ENCODE data around the gene INCA1.

INCA1 gene

DNA sequence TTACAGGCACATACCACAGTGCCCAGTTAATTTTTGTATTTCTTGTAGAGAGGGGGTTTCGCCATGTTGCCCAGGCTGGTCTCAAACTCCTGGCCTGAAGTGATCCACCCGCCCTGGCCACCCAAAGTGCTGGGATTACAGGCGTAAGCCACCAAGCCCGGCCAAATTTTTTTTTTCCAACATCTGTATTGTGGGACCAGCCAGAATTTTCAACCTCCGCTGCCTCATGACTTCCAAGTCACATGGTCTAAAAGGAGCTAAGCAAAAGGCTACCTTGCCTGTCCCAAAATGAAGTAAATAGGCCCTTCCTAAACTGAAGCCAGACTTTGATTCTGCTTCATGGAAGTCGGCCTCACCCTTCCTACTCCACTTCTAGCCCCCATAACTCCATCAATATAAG lies 25.5 kb downstream of the INCA1 start:
- DNase-seq (ENCODE audit: low read depth): no peak
- TF ChIP-seq, protein P1, sequence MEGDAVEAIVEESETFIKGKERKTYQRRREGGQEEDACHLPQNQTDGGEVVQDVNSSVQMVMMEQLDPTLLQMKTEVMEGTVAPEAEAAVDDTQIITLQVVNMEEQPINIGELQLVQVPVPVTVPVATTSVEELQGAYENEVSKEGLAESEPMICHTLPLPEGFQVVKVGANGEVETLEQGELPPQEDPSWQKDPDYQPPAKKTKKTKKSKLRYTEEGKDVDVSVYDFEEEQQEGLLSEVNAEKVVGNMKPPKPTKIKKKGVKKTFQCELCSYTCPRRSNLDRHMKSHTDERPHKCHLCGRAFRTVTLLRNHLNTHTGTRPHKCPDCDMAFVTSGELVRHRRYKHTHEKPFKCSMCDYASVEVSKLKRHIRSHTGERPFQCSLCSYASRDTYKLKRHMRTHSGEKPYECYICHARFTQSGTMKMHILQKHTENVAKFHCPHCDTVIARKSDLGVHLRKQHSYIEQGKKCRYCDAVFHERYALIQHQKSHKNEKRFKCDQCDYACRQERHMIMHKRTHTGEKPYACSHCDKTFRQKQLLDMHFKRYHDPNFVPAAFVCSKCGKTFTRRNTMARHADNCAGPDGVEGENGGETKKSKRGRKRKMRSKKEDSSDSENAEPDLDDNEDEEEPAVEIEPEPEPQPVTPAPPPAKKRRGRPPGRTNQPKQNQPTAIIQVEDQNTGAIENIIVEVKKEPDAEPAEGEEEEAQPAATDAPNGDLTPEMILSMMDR (IDR thresholded peaks at IDR 0.05; ENCODE audit: low read depth, low read length, missing control alignments): no peak
- no peak overlapping the region for H3K4me3 ChIP-seq (ENCODE audit: low read depth, low read length)

DNA sequence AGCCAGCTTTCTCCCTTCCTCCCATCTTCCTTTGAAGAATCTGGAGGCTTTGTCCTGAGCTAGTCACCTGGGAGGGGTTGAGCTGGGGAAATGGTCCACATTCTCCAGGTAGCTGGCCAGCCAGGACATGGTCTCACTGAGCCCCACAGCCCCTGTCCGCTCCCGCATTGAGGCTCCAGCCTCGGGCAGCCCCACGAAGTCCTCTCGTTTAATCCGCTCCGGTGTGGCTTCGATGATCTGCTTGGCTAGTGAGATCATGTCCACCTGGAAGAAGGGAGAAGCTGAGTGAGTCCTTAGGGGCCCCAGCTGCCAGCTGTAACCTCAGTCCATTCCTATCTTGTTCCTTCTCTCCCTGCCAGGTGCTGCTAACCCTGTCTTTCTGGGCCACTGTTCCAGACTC lies 27.0 kb downstream of the INCA1 start:
- TF ChIP-seq, protein P1 (IDR thresholded peaks at IDR 0.05; ENCODE audit: low read depth, low read length, missing control alignments): no peak
- H3K4me3 ChIP-seq (ENCODE audit: low read depth, low read length): no peak overlapping the region
- no peak for DNase-seq (ENCODE audit: low read depth)

GRCh38 chr17:4969551-4970173 lies 27.7 kb downstream of the INCA1 start:
- DNase-seq (ENCODE audit: low read depth): no peak
- H3K4me3 ChIP-seq (ENCODE audit: low read depth, low read length): no peak overlapping the region
- TF ChIP-seq, protein P1 (IDR thresholded peaks at IDR 0.05; ENCODE audit: low read depth, low read length, missing control alignments): no peak

DNA sequence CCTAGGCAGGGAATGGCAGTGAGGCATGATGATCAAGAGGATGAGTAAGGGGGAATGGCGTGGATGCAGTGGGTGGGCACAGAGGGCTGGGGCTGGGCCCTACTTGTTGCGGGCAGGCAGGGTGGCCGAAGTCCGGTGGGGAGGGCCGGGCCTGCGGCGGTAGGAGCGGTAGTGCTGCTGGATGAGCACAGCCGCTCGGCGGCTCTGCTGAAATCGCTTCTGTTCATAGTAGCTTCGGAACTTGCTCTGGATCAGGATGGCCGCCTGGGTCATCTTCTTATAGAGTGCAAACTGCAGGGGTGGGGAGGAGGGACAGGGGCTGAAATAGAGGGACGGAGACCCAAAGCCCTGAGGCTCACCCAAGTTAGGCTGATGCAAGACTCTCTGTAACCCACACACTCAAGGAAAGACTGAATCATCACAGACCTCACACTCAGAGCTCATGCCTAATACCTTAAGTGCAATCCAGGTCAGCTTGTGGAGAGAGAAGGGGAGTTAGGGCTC lies 28.2 kb downstream of the INCA1 start:
- H3K4me3 ChIP-seq (ENCODE audit: low read depth, low read length): peak overlapping the region; percentile 87; the same call in 1 of the 2 replicates
- no peak for DNase-seq (ENCODE audit: low read depth)
- TF ChIP-seq, protein P1 (IDR thresholded peaks at IDR 0.05; ENCODE audit: low read depth, low read length, missing control alignments): no peak

DNA sequence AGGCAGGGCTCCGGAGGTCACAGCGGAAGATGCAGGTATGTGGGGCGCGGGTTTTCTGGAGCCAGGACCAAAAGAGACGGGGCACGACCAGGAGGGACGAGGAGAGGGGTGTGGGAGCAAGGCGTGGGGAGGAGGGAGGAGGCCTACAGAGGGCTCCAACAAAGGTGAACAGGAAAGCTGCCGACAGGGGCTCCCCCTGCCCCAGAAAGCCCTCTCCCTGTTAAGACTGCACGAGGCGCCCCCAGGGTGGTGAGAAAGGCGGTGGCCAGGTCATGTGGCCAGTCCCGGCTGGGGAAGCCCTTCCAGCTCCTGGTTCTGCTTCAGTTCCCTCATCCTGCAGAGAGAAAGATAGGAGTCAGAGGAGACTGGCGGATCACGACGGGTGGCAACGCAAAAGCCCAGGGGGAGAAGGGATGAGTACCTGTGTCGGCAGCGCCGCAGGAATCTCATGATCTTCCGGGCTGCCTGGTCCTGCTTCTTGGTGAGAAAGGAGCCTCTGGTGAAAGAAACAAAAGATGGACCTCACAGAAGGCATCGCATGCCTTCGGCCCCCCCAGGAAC lies 28.8 kb downstream of the INCA1 start:
- DNase-seq (ENCODE audit: low read depth): no peak
- peak overlapping the region; percentile 87 for H3K4me3 ChIP-seq (ENCODE audit: low read depth, low read length)
- TF ChIP-seq, protein P1 (IDR thresholded peaks at IDR 0.05; ENCODE audit: low read depth, low read length, missing control alignments): no peak

- TF ChIP-seq, protein P1 (IDR thresholded peaks at IDR 0.05; ENCODE audit: low read depth, low read length, missing control alignments): no peak
- peak; percentile 95 for DNase-seq (ENCODE audit: low read depth)
Observed at GRCh38 chr17:4967539-4968485, 29.5 kb downstream of the INCA1 start, which contains the start of gene SPAG7. SPAG7 (minus strand) TSS chr17:4967817; CDS start chr17:4967804, 13 bp downstream.

More at GRCh38 chr17:4967539-4968485, 29.5 kb downstream of the INCA1 start, which contains the start of gene SPAG7:
- peak within 1 kb of the TSS; percentile 87 for H3K4me3 ChIP-seq (ENCODE audit: low read depth, low read length)
